Brain microvascular endothelial cell (primary cell): ENCODE results near the gene SERPINI1.

Experiments used
- DNase-seq: peaks from one replicate; pipeline ENCODE4 v3.0.0-alpha.2; 2020
- H3K27ac ChIP-seq: fragments of 250-450 bp; sonication (Bioruptor Pico); 2 replicates; pipeline ENCODE4 v1.5.1; 2020; ENCODE audit warnings: mild to moderate bottlenecking, moderate library complexity
- H3K27me3 ChIP-seq: fragments of 250-450 bp; sonication (Bioruptor Pico); replicated peaks from 2 replicates; pipeline ENCODE4 v1.5.1; 2020; ENCODE audit warnings: mild to moderate bottlenecking
- H3K36me3 ChIP-seq: fragments of 250-450 bp; sonication (Bioruptor Pico); replicated peaks from 2 replicates; pipeline ENCODE4 v1.5.1; 2020; ENCODE audit warnings: mild to moderate bottlenecking
- H3K4me3 ChIP-seq: 2 replicates; pipeline ENCODE4 v1.5.1; 2011; ENCODE audit warnings: low read depth, mild to moderate bottlenecking, control low read depth, low read length, moderate library complexity
- CTCF ChIP-seq: IDR thresholded peaks from 2 replicates; pipeline ENCODE4 v1.5.1; 2011; ENCODE audit warnings: low read depth, mild to moderate bottlenecking, moderate library complexity, low read length, control low read depth, inconsistent platforms; ENCODE audit errors: missing control alignments
- in situ Hi-C: cut with HindIII; loops from 2 replicates; pipeline ENCODE4 v1.10.0; 2017; ENCODE audit warnings: low sequenced_read_pairs, low pct_ligation_motif_present

SERPINI1 gene

GRCh38 chr3:167705840-167706239 is 29.7 kb upstream of the SERPINI1 start:
- Histone ChIP-seq H3K27me3 (no peaks in the 10 kb centered on the region), H3K27ac (no peak overlapping the region), H3K4me3 (no peak overlapping the region), H3K36me3 (peaks cover 2% of the 10 kb centered on the region)
- TF ChIP-seq CTCF: no peak
- DNase-seq: peak; percentile 42
- in situ Hi-C loops: no loop called here

- DNase-seq: no peak
- Histone ChIP-seq H3K27ac (no peak overlapping the region), H3K27me3 (no peaks in the 10 kb centered on the region), H3K4me3 (no peak overlapping the region), H3K36me3 (peaks cover 2% of the 10 kb centered on the region)
- in situ Hi-C loops: no loop called here
- TF ChIP-seq CTCF: no peak
These were observed 25.8 kb upstream of the SERPINI1 start for GRCh38 chr3:167709690-167710089.

- Histone ChIP-seq H3K4me3 (no peak overlapping the region), H3K27me3 (no peaks in the 10 kb centered on the region), H3K36me3 (peaks cover 2% of the 10 kb centered on the region), H3K27ac (no peak overlapping the region)
- no peak for DNase-seq
- no peak for TF ChIP-seq CTCF
- in situ Hi-C loops: no loop called here
These were observed 25.0 kb upstream of the SERPINI1 start for GRCh38 chr3:167710552-167710951.

- Histone ChIP-seq H3K27me3 (no peaks in the 10 kb centered on the region), H3K4me3 (no peak overlapping the region), H3K36me3 (peaks cover 2% of the 10 kb centered on the region), H3K27ac (no peak overlapping the region)
- in situ Hi-C loops: no loop called here
- no peak for DNase-seq
- TF ChIP-seq CTCF: no peak
These were observed 24.1 kb upstream of the SERPINI1 start for GRCh38 chr3:167711439-167711838.

- in situ Hi-C loops: no loop called here
- Histone ChIP-seq H3K27ac (no peak overlapping the region), H3K27me3 (no peaks in the 10 kb centered on the region), H3K4me3 (no peak overlapping the region), H3K36me3 (peaks cover 2% of the 10 kb centered on the region)
- TF ChIP-seq CTCF: no peak
- no peak for DNase-seq
These were observed 23.1 kb upstream of the SERPINI1 start for GRCh38 chr3:167712445-167712844.

- no peak for DNase-seq
- Histone ChIP-seq H3K27me3 (no peaks in the 10 kb centered on the region), H3K36me3 (peaks cover 2% of the 10 kb centered on the region), H3K4me3 (no peak overlapping the region), H3K27ac (no peak overlapping the region)
- in situ Hi-C loops: no loop called here
- TF ChIP-seq CTCF: no peak
These were observed 20.6 kb upstream of the SERPINI1 start for GRCh38 chr3:167714871-167715270.
